ENCODE data around the gene LRGUK. TPM values are rescaled to one million over a fixed set of nuclear protein-coding genes. Genes with fewer than 3 reads are reported as not detected.

LRGUK gene
- polyA plus RNA-seq, 2 donors: 0.09 to 0.14 TPM

DNA sequence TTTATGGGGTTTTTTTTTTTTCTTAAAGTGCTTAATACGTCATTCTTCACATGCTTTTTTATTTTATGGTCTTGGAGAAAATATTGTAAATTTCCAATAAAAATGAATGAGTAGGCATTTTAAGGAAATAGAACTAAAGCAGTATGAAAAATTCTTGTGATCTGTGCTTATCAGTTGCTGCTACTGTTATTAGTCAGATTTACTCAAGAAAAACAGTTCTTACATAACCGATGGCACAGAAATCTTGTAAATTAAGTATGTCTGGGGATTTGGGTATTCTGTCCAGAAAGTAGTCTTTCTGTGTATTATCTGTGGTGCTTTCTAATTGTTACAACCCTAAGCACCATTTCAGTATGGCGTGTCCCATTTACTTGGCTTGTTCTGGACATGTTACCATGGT is 64.7 kb downstream of the LRGUK start:
- Histone ChIP-seq H3K9me3 (ENCODE audit: control insufficient read depth in 2 of 2, insufficient read depth in 1 of 2, low read depth in 1 of 2, low read length in 1 of 2) (no peaks in the 10 kb centered on the region), H3K36me3 (ENCODE audit: control insufficient read depth in 2 of 2, insufficient read depth in 2 of 2, low read length in 1 of 2) (no peaks in the 10 kb centered on the region), H3K27me3 (ENCODE audit: control insufficient read depth in 1 of 2, insufficient read depth in 2 of 2, low read length in 2 of 2) (no peaks in the 10 kb centered on the region), H3K27ac (ENCODE audit: low read depth in 2 of 2, low read length in 1 of 2) (no peak overlapping the region), H3K4me3 (ENCODE audit: low read depth in 1 of 2, low read length in 2 of 2) (no peak overlapping the region), H3K4me1 (ENCODE audit: control insufficient read depth in 2 of 2, insufficient read depth in 2 of 2, low read length in 1 of 2) (no peaks in the 10 kb centered on the region)
- 90 to 93% methylated on average over 3 of the region's 3 CpGs for WGBS, 2 donors

GRCh38 chr7:134193240-134193639 is 66.1 kb downstream of the LRGUK start:
- Histone ChIP-seq H3K4me3 (ENCODE audit: low read depth in 1 of 2, low read length in 2 of 2) (no peak overlapping the region), H3K4me1 (ENCODE audit: control insufficient read depth in 2 of 2, insufficient read depth in 2 of 2, low read length in 1 of 2) (no peaks in the 10 kb centered on the region), H3K27me3 (ENCODE audit: control insufficient read depth in 1 of 2, insufficient read depth in 2 of 2, low read length in 2 of 2) (no peaks in the 10 kb centered on the region), H3K9me3 (ENCODE audit: control insufficient read depth in 2 of 2, insufficient read depth in 1 of 2, low read depth in 1 of 2, low read length in 1 of 2) (no peaks in the 10 kb centered on the region), H3K36me3 (ENCODE audit: control insufficient read depth in 2 of 2, insufficient read depth in 2 of 2, low read length in 1 of 2) (no peaks in the 10 kb centered on the region), H3K27ac (ENCODE audit: low read depth in 2 of 2, low read length in 1 of 2) (no peak overlapping the region)
- WGBS, 2 donors: 79 to 86% methylated on average over 1 of the region's 1 CpG

DNA sequence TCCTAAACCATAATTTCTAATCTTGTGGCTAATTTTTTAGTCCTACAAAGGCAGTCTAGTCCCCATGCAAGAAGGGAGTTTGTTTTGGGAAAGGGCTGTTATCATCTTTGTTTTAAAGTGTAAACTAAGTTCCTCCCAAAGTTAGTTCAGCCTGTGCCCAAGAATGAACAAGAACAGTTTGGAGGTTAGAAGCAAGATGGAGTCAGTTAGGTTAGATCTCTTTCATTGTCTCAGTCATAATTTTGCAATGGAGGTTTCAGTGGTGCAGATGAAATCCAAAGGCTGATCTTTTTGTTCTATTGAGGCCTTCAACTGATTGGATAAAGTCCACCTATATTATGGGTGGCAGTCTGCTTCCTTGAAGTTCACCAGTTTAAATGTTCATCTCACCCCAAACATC is 68.1 kb downstream of the LRGUK start:
- H3K27me3 ChIP-seq (ENCODE audit: control insufficient read depth in 1 of 2, insufficient read depth in 2 of 2, low read length in 2 of 2): no peaks in the 10 kb centered on the region
- no peaks in the 10 kb centered on the region for H3K9me3 ChIP-seq (ENCODE audit: control insufficient read depth in 2 of 2, insufficient read depth in 1 of 2, low read depth in 1 of 2, low read length in 1 of 2)
- no peak overlapping the region for H3K27ac ChIP-seq (ENCODE audit: low read depth in 2 of 2, low read length in 1 of 2)
- H3K36me3 ChIP-seq (ENCODE audit: control insufficient read depth in 2 of 2, insufficient read depth in 2 of 2, low read length in 1 of 2): no peaks in the 10 kb centered on the region
- H3K4me3 ChIP-seq (ENCODE audit: low read depth in 1 of 2, low read length in 2 of 2): no peak overlapping the region
- H3K4me1 ChIP-seq (ENCODE audit: control insufficient read depth in 2 of 2, insufficient read depth in 2 of 2, low read length in 1 of 2): no peaks in the 10 kb centered on the region

DNA sequence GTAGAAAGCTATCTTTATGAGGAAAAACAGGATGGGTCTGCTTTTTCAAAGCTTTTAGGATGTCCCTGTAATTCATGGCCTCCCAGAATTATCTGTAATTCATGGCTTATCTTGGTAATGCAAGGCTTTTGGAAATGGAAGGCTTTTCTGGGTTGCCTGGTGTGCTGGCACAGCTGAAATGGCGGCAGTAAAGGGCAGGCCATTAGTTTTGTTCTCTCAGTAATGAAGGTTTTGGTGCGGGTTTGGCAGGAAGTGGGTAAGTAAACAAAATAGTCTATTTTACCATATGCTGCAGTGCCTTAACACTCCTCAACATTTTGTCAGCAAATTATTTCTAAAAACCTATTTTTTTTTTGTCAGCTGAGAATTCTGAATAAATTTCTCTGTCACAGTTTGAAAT is 69.3 kb downstream of the LRGUK start:
- Histone ChIP-seq H3K27ac (ENCODE audit: low read depth in 2 of 2, low read length in 1 of 2) (no peak overlapping the region), H3K27me3 (ENCODE audit: control insufficient read depth in 1 of 2, insufficient read depth in 2 of 2, low read length in 2 of 2) (no peaks in the 10 kb centered on the region), H3K4me3 (ENCODE audit: low read depth in 1 of 2, low read length in 2 of 2) (no peak overlapping the region), H3K4me1 (ENCODE audit: control insufficient read depth in 2 of 2, insufficient read depth in 2 of 2, low read length in 1 of 2) (no peaks in the 10 kb centered on the region), H3K9me3 (ENCODE audit: control insufficient read depth in 2 of 2, insufficient read depth in 1 of 2, low read depth in 1 of 2, low read length in 1 of 2) (no peaks in the 10 kb centered on the region), H3K36me3 (ENCODE audit: control insufficient read depth in 2 of 2, insufficient read depth in 2 of 2, low read length in 1 of 2) (no peaks in the 10 kb centered on the region)
- WGBS, 2 donors: 80 to 82% methylated on average over 2 of the region's 2 CpGs

DNA sequence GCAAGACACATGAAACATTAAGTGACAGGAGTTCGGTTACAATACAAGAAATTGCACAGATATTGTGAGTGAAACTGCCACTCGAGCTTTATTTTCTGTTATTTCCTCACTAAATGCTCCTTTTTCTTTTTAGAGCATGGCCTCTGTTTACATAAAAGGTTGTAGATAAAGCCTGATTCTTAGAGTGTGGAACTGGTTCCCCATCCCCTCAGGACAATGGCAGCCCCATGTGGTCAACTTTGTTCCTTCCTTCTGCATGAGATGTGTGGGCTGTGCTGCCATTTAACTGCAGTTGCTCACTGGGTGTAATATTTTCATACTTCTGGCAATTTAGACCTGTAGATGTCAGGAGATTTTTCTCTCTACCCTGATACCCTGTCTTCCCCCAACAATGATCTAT is 70.2 kb downstream of the LRGUK start:
- WGBS, 2 donors: 89 to 98% methylated on average over 2 of the region's 2 CpGs
- H3K27ac ChIP-seq (ENCODE audit: low read depth in 2 of 2, low read length in 1 of 2): no peak overlapping the region

DNA sequence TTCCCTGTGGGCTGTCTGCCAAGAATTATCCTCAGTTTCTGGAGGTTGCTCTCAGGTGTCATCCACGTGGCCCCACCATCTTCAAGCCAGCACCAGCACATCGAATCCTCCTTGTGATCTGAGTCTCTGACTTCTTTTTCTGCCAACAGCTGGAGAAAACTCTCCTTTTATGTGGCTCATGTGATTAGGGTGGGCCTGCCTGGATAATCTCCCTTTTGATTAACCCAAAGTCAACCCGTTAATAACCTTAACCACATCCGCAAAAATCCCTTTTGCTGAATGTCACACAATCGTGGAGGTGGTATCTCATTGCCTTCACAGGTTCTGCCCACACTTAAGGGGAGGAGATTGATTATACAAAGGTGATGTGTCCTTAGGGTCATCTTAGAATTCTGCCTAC is 73.8 kb downstream of the LRGUK start:
- no peak overlapping the region for H3K27ac ChIP-seq (ENCODE audit: low read depth in 2 of 2, low read length in 1 of 2)
- no peaks in the 10 kb centered on the region for H3K9me3 ChIP-seq (ENCODE audit: control insufficient read depth in 2 of 2, insufficient read depth in 1 of 2, low read depth in 1 of 2, low read length in 1 of 2)
- H3K27me3 ChIP-seq (ENCODE audit: control insufficient read depth in 1 of 2, insufficient read depth in 2 of 2, low read length in 2 of 2): no peaks in the 10 kb centered on the region
- WGBS, 2 donors: 59 to 72% methylated on average over 5 of the region's 5 CpGs
- no peaks in the 10 kb centered on the region for H3K36me3 ChIP-seq (ENCODE audit: control insufficient read depth in 2 of 2, insufficient read depth in 2 of 2, low read length in 1 of 2)
- no peak overlapping the region for H3K4me3 ChIP-seq (ENCODE audit: low read depth in 1 of 2, low read length in 2 of 2)
- H3K4me1 ChIP-seq (ENCODE audit: control insufficient read depth in 2 of 2, insufficient read depth in 2 of 2, low read length in 1 of 2): no peaks in the 10 kb centered on the region

More for the DNA sequence above, 70.2 kb downstream of the LRGUK start:
- Histone ChIP-seq H3K27me3 (ENCODE audit: control insufficient read depth in 1 of 2, insufficient read depth in 2 of 2, low read length in 2 of 2) (no peaks in the 10 kb centered on the region), H3K9me3 (ENCODE audit: control insufficient read depth in 2 of 2, insufficient read depth in 1 of 2, low read depth in 1 of 2, low read length in 1 of 2) (no peaks in the 10 kb centered on the region), H3K4me1 (ENCODE audit: control insufficient read depth in 2 of 2, insufficient read depth in 2 of 2, low read length in 1 of 2) (no peaks in the 10 kb centered on the region), H3K36me3 (ENCODE audit: control insufficient read depth in 2 of 2, insufficient read depth in 2 of 2, low read length in 1 of 2) (no peaks in the 10 kb centered on the region), H3K4me3 (ENCODE audit: low read depth in 1 of 2, low read length in 2 of 2) (no peak overlapping the region)

DNA sequence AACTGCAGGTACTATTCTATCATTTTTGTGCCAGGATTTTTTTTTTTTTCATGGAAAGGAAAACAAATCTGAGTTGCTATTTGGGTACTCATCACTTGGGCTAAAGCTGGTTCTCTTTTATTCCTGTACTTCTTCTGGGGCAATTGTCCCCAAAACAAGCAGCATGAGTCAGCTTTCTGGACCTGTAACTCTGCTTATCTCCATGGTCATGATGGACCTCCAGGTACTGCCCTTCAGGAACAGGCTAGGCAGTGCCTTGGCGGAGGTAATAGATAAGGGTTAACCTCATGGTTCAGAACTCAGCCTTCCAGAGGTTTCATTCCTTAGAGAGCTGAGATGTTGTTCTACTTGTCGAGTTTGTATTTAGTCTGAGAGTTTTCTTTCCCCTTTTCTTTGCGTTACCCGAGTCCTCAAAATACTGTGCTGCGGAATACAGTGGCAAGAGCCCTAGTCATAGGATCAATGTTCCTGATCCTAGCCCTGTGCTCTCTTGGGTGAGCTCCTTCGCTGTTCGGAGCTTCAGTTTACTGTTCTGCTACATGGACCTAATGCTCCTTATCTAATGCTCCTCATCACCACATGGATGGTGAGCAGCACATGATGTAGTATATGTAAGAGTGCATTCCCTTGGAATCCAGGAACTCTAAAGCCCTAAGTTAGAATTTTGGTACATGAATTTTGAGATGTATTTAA is 74.6 kb downstream of the LRGUK start:
- Histone ChIP-seq H3K27me3 (ENCODE audit: control insufficient read depth in 1 of 2, insufficient read depth in 2 of 2, low read length in 2 of 2) (no peaks in the 10 kb centered on the region), H3K4me3 (ENCODE audit: low read depth in 1 of 2, low read length in 2 of 2) (no peak overlapping the region), H3K9me3 (ENCODE audit: control insufficient read depth in 2 of 2, insufficient read depth in 1 of 2, low read depth in 1 of 2, low read length in 1 of 2) (no peaks in the 10 kb centered on the region), H3K36me3 (ENCODE audit: control insufficient read depth in 2 of 2, insufficient read depth in 2 of 2, low read length in 1 of 2) (no peaks in the 10 kb centered on the region), H3K4me1 (ENCODE audit: control insufficient read depth in 2 of 2, insufficient read depth in 2 of 2, low read length in 1 of 2) (no peaks in the 10 kb centered on the region), H3K27ac (ENCODE audit: low read depth in 2 of 2, low read length in 1 of 2) (no peak overlapping the region)
- WGBS, 2 donors: 80 to 81% methylated on average over 7 of the region's 7 CpGs

- Histone ChIP-seq H3K36me3 (ENCODE audit: control insufficient read depth in 2 of 2, insufficient read depth in 2 of 2, low read length in 1 of 2) (no peaks in the 10 kb centered on the region), H3K9me3 (ENCODE audit: control insufficient read depth in 2 of 2, insufficient read depth in 1 of 2, low read depth in 1 of 2, low read length in 1 of 2) (peaks cover 0 to 3% of the 10 kb centered on the region in 2 donors), H3K27me3 (ENCODE audit: control insufficient read depth in 1 of 2, insufficient read depth in 2 of 2, low read length in 2 of 2) (no peaks in the 10 kb centered on the region), H3K4me3 (ENCODE audit: low read depth in 1 of 2, low read length in 2 of 2) (no peak overlapping the region), H3K4me1 (ENCODE audit: control insufficient read depth in 2 of 2, insufficient read depth in 2 of 2, low read length in 1 of 2) (no peaks in the 10 kb centered on the region), H3K27ac (ENCODE audit: low read depth in 2 of 2, low read length in 1 of 2) (no peak overlapping the region)
- 86 to 89% methylated on average over 4 of the region's 4 CpGs for WGBS, 2 donors
Observed at GRCh38 chr7:134203186-134203889, 76.2 kb downstream of the LRGUK start.

GRCh38 chr7:134209322-134210015 is 82.3 kb downstream of the LRGUK start:
- Histone ChIP-seq H3K9me3 (ENCODE audit: control insufficient read depth in 2 of 2, insufficient read depth in 1 of 2, low read depth in 1 of 2, low read length in 1 of 2) (peaks cover 0 to 3% of the 10 kb centered on the region in 2 donors), H3K4me1 (ENCODE audit: control insufficient read depth in 2 of 2, insufficient read depth in 2 of 2, low read length in 1 of 2) (no peaks in the 10 kb centered on the region), H3K27me3 (ENCODE audit: control insufficient read depth in 1 of 2, insufficient read depth in 2 of 2, low read length in 2 of 2) (no peaks in the 10 kb centered on the region), H3K36me3 (ENCODE audit: control insufficient read depth in 2 of 2, insufficient read depth in 2 of 2, low read length in 1 of 2) (no peaks in the 10 kb centered on the region), H3K27ac (ENCODE audit: low read depth in 2 of 2, low read length in 1 of 2) (no peak overlapping the region), H3K4me3 (ENCODE audit: low read depth in 1 of 2, low read length in 2 of 2) (no peak overlapping the region)
- WGBS, 2 donors: 81 to 88% methylated on average over 16 of the region's 16 CpGs

Measured in esophagus (tissue), 2 donors.